Adrenal gland (tissue), 5 donors: ENCODE results near the gene KLK11.

Source experiments
- POLR2A ChIP-seq, 2 donors: fragments of 450-650 bp; IDR thresholded peaks; one replicate each; pipeline ENCODE4 v1.6.1; 2017; ENCODE audit warnings: antibody characterized with exemption in 2 of 2, mild to moderate bottlenecking in 2 of 2, moderate library complexity in 1 of 2
- TF ChIP-seq, protein P1 (sequence below), 6 experiments: fragments of 450-650 bp in 4 of 6; fragments of 200-600 bp in 2 of 6; sonication (generic) in 1 of 6; IDR thresholded peaks; 1 replicate in 5 of 6; 2 replicates in 1 of 6; pipeline versions ENCODE4 v1.5.1 to v1.8.0; 2016 to 2021; ENCODE audit warnings: antibody characterized with exemption in 6 of 6, mild to moderate bottlenecking in 2 of 6, moderate library complexity in 1 of 6
- donor health status: DM: no; HTN: no; CAD: no.

DNA sequence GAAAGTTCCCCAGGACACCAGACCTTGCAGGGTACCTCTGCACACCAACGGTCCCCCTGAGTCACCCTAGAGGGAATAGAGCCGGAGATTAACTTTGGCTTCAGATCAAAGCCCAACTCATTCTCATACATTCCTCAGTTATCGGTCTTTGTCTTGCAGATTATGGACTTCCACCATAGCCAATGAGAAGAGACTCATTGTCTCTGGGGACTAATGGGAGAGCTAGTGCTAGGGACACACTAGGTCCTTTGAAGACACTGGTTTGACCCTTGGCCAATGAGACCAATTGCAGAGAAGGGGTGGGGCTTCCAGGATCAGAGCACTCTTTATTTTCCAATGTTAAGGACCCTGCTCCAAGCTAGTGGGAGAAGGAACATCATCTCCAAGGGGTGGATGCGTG is 48.8 kb downstream of the KLK11 start:
- TF ChIP-seq, protein P1, sequence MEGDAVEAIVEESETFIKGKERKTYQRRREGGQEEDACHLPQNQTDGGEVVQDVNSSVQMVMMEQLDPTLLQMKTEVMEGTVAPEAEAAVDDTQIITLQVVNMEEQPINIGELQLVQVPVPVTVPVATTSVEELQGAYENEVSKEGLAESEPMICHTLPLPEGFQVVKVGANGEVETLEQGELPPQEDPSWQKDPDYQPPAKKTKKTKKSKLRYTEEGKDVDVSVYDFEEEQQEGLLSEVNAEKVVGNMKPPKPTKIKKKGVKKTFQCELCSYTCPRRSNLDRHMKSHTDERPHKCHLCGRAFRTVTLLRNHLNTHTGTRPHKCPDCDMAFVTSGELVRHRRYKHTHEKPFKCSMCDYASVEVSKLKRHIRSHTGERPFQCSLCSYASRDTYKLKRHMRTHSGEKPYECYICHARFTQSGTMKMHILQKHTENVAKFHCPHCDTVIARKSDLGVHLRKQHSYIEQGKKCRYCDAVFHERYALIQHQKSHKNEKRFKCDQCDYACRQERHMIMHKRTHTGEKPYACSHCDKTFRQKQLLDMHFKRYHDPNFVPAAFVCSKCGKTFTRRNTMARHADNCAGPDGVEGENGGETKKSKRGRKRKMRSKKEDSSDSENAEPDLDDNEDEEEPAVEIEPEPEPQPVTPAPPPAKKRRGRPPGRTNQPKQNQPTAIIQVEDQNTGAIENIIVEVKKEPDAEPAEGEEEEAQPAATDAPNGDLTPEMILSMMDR (IDR thresholded peaks at IDR 0.05): no peak
- no peak for TF ChIP-seq POLR2A (IDR thresholded peaks at IDR 0.05)
